Measurements from ENCODE around the gene CACNA1F.

DNA sequence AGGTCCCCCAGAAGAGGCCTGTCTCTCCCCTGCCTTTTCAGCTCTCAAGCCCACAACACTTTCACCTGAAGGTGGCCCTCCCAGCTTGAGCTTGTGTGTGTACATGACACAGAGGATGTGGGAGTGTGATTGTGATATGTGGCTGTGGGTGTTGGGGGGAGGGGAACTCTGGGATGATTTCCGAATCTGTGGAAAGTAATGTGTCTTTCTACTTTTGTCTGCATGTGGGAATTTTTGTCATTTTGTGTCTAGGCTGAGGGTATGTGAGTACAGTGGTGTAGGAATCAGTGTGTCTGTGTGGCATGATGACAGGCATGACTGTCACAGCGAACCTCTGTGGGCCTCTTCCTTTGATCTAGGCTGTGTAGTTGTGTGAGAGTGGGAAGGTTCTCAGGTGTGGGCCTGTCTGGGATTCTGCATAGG lies 39.6 kb downstream of the CACNA1F start:
- TF ChIP-seq, protein P1, sequence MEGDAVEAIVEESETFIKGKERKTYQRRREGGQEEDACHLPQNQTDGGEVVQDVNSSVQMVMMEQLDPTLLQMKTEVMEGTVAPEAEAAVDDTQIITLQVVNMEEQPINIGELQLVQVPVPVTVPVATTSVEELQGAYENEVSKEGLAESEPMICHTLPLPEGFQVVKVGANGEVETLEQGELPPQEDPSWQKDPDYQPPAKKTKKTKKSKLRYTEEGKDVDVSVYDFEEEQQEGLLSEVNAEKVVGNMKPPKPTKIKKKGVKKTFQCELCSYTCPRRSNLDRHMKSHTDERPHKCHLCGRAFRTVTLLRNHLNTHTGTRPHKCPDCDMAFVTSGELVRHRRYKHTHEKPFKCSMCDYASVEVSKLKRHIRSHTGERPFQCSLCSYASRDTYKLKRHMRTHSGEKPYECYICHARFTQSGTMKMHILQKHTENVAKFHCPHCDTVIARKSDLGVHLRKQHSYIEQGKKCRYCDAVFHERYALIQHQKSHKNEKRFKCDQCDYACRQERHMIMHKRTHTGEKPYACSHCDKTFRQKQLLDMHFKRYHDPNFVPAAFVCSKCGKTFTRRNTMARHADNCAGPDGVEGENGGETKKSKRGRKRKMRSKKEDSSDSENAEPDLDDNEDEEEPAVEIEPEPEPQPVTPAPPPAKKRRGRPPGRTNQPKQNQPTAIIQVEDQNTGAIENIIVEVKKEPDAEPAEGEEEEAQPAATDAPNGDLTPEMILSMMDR (IDR thresholded peaks at IDR 0.05) = no peak
- TF ChIP-seq POLR2A (IDR thresholded peaks at IDR 0.05) = no peak
